Esophagus (tissue), 2 donors: ENCODE data around the gene ZEB1. TPM values are rescaled to one million over a fixed set of nuclear protein-coding genes. Genes with fewer than 3 reads are reported as not detected.
"Not testable (repeated sequence)": the region's sequence is repeated elsewhere in the genome, so short reads cannot be mapped to it uniquely, and the experiment has no call there.

Source experiments
- H3K27ac ChIP-seq, 2 donors: one replicate each; pipeline ENCODE4 v1.5.1; 2013; ENCODE audit warnings: low read depth in 2 of 2, mild to moderate bottlenecking in 2 of 2, inconsistent platforms in 1 of 2, low read length in 1 of 2, moderate library complexity in 1 of 2
- H3K27me3 ChIP-seq, 2 donors: one replicate each; pipeline ENCODE4 v1.6.1; 2013; ENCODE audit warnings: low read length in 2 of 2, control low read depth in 1 of 2, mild to moderate bottlenecking in 1 of 2; ENCODE audit not compliant: insufficient read depth in 2 of 2, control insufficient read depth in 1 of 2
- H3K36me3 ChIP-seq, 2 donors: one replicate each; pipeline ENCODE4 v1.6.1; 2013; ENCODE audit warnings: low read length in 1 of 2; ENCODE audit not compliant: control insufficient read depth in 2 of 2, insufficient read depth in 2 of 2
- H3K4me1 ChIP-seq, 2 donors: one replicate each; pipeline ENCODE4 v1.6.1; 2013; ENCODE audit warnings: low read length in 1 of 2; ENCODE audit not compliant: control insufficient read depth in 2 of 2, insufficient read depth in 2 of 2
- H3K4me3 ChIP-seq, 2 donors: one replicate each; pipeline ENCODE4 v1.5.1; 2013; ENCODE audit warnings: low read length in 2 of 2, mild to moderate bottlenecking in 2 of 2, low read depth in 1 of 2, moderate library complexity in 1 of 2
- H3K9me3 ChIP-seq, 2 donors: one replicate each; pipeline ENCODE4 v1.6.1; 2013; ENCODE audit warnings: mild to moderate bottlenecking in 2 of 2, low read depth in 1 of 2, low read length in 1 of 2, moderate library complexity in 1 of 2; ENCODE audit not compliant: control insufficient read depth in 2 of 2, insufficient read depth in 1 of 2
- WGBS, 2 donors: extraction: QIAGEN DNeasy Blood & Tissue Kit; methylation state at CpG; one replicate each; pipeline ENCODE4 v1.1.7; 2013; 5-methylcytosine and 5-hydroxymethylcytosine counted together
- polyA plus RNA-seq, 2 donors: library from polyadenylated mRNA; stranded (reverse); fragments of 200-250 nt; gene quantifications; one replicate each; pipeline ENCODE4 v1.2.3, GENCODE V29; 2013
- donor health status: healthy with polysubstance abuse.
- donor health status: Bipolar disorder and iron deficiency.

The ZEB1 gene
- polyA plus RNA-seq, 2 donors = 2.5 to 3.1 TPM

DNA sequence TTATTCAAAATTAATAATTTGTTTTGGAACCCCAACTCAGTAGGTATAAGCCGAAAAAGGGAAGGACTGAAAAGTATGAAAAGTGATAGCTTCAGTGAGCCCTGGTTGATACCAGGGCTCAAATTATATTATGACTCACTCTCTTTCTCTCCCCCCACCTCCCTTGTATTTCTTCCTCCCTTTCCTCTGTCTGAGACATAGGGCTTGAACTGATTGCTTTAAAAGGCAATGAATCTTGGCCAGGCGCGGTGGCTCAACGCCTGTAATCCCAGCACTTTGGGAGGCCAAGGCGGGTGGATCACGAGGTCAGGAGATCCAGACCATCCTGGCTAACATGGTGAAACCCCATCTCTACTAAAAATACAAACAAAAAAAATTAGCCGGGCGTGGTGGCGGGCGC lies 108.3 kb downstream of the ZEB1 start:
- not testable (repeated sequence) for H3K27ac ChIP-seq

DNA sequence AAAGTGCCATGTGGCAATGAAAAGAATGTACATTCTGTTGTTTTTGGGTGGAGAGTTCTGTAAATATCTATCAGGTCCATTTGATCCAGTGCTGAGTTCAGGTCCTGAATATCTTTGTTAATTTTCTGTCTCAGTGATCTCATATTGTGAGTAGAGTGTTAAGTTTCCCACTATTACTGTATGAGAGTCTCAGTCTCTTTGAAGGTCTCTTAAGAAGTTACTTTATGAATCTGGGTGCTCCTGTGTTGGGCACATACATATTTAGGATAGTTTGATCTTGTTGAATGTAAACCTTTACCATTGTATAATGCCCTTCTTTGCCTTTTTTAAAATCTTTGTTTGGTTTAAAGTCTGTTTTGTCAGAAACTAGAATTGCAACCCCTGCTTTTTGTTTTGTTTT lies 109.5 kb downstream of the ZEB1 start:
- H3K9me3 ChIP-seq, H3K4me1 ChIP-seq, H3K4me3 ChIP-seq, H3K36me3 ChIP-seq, H3K27me3 ChIP-seq, H3K27ac ChIP-seq: not testable (repeated sequence)

More for the DNA sequence above, 108.3 kb downstream of the ZEB1 start:
- H3K9me3 ChIP-seq, H3K4me1 ChIP-seq, H3K27me3 ChIP-seq, H3K4me3 ChIP-seq, H3K36me3 ChIP-seq: not testable (repeated sequence)
- 91 to 92% methylated on average over 10 of the region's 10 CpGs for WGBS, 2 donors

DNA sequence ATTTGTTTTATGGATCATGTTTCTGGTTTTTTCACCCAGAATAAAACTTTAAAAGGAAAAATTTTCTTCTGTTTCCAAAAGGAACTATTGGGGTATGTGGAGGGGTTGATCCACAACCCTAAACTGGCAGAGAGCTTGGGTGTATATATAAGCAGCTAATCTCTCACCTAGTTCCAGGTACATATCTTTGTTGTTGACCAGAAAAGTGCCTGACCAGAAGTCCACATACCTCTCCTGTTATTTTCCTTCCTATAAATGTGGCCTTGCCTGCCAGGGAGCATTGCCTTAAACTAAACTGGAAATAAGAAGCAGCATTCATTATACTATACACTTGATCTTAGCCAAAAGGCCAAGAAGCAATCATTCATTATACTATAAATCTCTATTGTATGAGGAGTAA lies 112.0 kb downstream of the ZEB1 start:
- Histone ChIP-seq H3K4me1 (no peaks in the 10 kb centered on the region), H3K27ac (no peak overlapping the region), H3K9me3 (no peaks in the 10 kb centered on the region), H3K36me3 (no peaks in the 10 kb centered on the region), H3K4me3 (no peak overlapping the region), H3K27me3 (no peaks in the 10 kb centered on the region)

DNA sequence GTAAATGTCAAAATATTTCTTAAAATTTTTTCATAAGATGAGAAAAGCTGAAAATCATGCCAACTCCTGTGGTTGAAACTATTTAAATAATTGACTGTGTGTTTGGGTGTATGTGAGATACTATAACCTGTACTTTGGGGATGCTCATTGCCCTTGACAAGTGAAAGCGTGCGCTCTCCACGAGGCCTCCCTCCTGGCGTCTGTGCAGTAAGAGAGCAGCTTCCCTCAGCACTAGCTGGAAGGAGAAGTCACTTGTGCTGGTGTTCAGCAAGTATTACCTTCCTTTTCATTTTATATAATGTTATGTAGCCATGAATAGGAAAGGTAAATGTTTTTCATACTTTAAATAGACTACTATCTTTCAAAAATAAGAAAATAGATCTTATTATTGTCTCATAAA lies 118.9 kb downstream of the ZEB1 start:
- H3K4me1 ChIP-seq = no peaks in the 10 kb centered on the region
- WGBS, 2 donors = 82 to 90% methylated on average over 4 of the region's 4 CpGs
- H3K9me3 ChIP-seq = no peaks in the 10 kb centered on the region
- H3K4me3 ChIP-seq = no peak overlapping the region
- H3K36me3 ChIP-seq = no peaks in the 10 kb centered on the region
- H3K27me3 ChIP-seq = no peaks in the 10 kb centered on the region
- no peak overlapping the region for H3K27ac ChIP-seq

DNA sequence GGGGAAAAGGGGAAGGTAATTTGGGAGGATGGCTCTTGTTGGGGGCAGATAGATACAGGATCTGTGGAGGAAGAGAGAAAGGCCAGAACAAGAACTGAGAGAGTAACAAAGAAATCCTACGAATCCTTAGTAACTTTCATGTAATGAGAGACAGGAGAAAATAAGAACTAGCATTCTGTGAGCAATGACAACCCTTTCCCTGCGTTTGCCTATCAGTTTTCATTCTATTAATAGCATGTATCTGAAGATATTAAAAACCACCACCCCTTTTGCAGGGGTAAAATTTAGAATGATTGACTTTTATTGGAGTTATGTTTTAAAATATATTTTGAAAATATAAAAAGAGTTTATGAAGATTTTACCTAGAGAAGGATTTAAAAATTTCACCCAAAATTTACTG lies 132.8 kb downstream of the ZEB1 start:
- no peaks in the 10 kb centered on the region for H3K27me3 ChIP-seq
- WGBS, 2 donors = 63 to 83% methylated on average over 2 of the region's 2 CpGs
- no peaks in the 10 kb centered on the region for H3K4me1 ChIP-seq
- H3K36me3 ChIP-seq = no peaks in the 10 kb centered on the region
- H3K9me3 ChIP-seq = no peaks in the 10 kb centered on the region
- H3K4me3 ChIP-seq = no peak overlapping the region
- no peak overlapping the region for H3K27ac ChIP-seq

- Histone ChIP-seq H3K27ac (no peak overlapping the region), H3K4me3 (no peak overlapping the region), H3K27me3 (no peaks in the 10 kb centered on the region), H3K4me1 (no peaks in the 10 kb centered on the region), H3K9me3 (no peaks in the 10 kb centered on the region), H3K36me3 (no peaks in the 10 kb centered on the region)
- 71 to 72% methylated on average over 1 of the region's 1 CpG for WGBS, 2 donors
Measured at GRCh38 chr10:31456468-31456867, 137.5 kb downstream of the ZEB1 start.

DNA sequence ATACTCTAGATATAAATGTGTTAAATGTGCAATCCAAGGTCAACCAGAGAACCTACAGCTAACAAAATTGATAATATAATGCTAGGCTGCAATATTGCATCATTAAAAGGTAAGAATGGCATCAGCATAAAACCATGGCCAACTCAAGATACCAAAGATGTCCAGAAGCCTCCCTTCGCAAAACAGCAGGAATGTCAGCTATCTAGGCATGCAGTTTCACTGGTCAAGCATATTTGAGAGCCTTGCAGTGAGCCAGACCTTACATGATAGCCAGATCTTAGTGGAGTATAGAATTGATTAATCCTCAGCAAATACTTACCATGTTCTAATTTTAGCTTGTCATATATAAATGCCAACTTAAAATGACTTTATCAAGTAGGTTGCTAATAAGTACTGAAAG lies 138.8 kb downstream of the ZEB1 start:
- Histone ChIP-seq H3K27me3 (no peaks in the 10 kb centered on the region), H3K36me3 (no peaks in the 10 kb centered on the region), H3K4me3 (no peak overlapping the region), H3K9me3 (no peaks in the 10 kb centered on the region), H3K4me1 (no peaks in the 10 kb centered on the region), H3K27ac (no peak overlapping the region)
- WGBS, 2 donors = 81 to 90% methylated on average over 1 of the region's 1 CpG

GRCh38 chr10:31458974-31459373 lies 140.0 kb downstream of the ZEB1 start:
- Histone ChIP-seq H3K27me3 (no peaks in the 10 kb centered on the region), H3K4me1 (no peaks in the 10 kb centered on the region), H3K36me3 (no peaks in the 10 kb centered on the region), H3K4me3 (no peak overlapping the region), H3K9me3 (no peaks in the 10 kb centered on the region), H3K27ac (no peak overlapping the region)

DNA sequence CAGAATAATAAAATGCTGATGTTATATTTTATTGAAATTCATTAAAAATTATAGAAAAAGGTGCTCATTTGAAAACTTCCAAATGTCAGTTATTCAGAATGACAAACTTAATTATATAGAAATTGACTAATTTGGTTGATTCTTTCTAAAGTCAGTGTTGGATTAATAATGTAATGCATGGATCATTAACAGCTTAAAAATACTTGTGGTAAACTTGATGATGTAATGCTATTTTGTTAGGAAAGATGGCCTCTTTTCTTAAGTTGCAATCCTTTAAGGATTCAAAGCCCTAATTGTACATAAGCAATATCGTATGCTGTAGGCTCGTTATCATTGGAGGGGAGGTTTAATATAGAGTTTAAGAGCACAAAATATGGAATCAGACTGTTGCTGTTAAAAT lies 141.2 kb downstream of the ZEB1 start:
- H3K27me3 ChIP-seq = no peaks in the 10 kb centered on the region
- H3K4me3 ChIP-seq = no peak overlapping the region
- no peaks in the 10 kb centered on the region for H3K4me1 ChIP-seq
- no peaks in the 10 kb centered on the region for H3K36me3 ChIP-seq
- no peak overlapping the region for H3K27ac ChIP-seq
- WGBS, 2 donors = 85 to 87% methylated on average over 2 of the region's 2 CpGs
- H3K9me3 ChIP-seq = no peaks in the 10 kb centered on the region

GRCh38 chr10:31464552-31464951 lies 145.5 kb downstream of the ZEB1 start:
- H3K9me3 ChIP-seq = no peaks in the 10 kb centered on the region
- H3K27ac ChIP-seq = no peak overlapping the region
- no peak overlapping the region for H3K4me3 ChIP-seq
- no peaks in the 10 kb centered on the region for H3K36me3 ChIP-seq
- H3K27me3 ChIP-seq = no peaks in the 10 kb centered on the region
- 91 to 93% methylated on average over 2 of the region's 2 CpGs for WGBS, 2 donors
- peaks cover 0 to 2% of the 10 kb centered on the region in 2 donors for H3K4me1 ChIP-seq
